Measurements from ENCODE around the gene KLHL2. TPM values are rescaled to one million over a fixed set of nuclear protein-coding genes. Genes with fewer than 3 reads are reported as not detected.

The KLHL2 gene
- total and polyA plus RNA-seq, 2 of the 13 experiments (the other 11 are each of a cell fraction or from before 2014, with no cell fraction given), result 9.2 to 17.6 TPM

GRCh38 chr4:165324918-165325304 lies 117.5 kb downstream of the KLHL2 start:
- H3K9me3 ChIP-seq (ENCODE audit: low read length), result no peaks in the 10 kb centered on the region
- POLR2A ChIA-PET, result interaction anchor here (1.0 kb wide), 1 partner anchor 12 kb away, joined by 3 read pairs; no protein-coding TSS in a partner anchor
- no peak overlapping the region for H3K9ac ChIP-seq (ENCODE audit: insufficient read depth, low read depth, low read length)
- ATAC-seq, result no peak
- H2AFZ ChIP-seq (ENCODE audit: low read length), result no peak overlapping the region
- peaks cover 32% of the 10 kb centered on the region for H3K79me2 ChIP-seq (ENCODE audit: insufficient read depth, low read length)
- DNase-seq (ENCODE audit: low spot score), result no peak
- CTCF ChIA-PET (ENCODE audit: low intra/inter-chr PET ratio, low total read pairs), result no interaction called here
- no peaks in the 10 kb centered on the region for H3K36me3 ChIP-seq (replicated peaks in 1 of 2; ENCODE audit: control insufficient read depth in 1 of 2, insufficient read depth in 2 of 2, low read length in 2 of 2)
- TF ChIP-seq MAFF (IDR thresholded peaks at IDR 0.05; ENCODE audit: low read depth, low read length) (peak; percentile 74), ZNF138 (CRISPR knock-in tag; IDR thresholded peaks at IDR 0.05; ENCODE audit: low read depth) (no peak), MAFK (conservative IDR thresholded peaks at IDR 0.05 in 1 of 2, IDR thresholded peaks at IDR 0.05 in 1 of 2; ENCODE audit: low read length in 2 of 2) (peak; percentile 67 to 85; a peak in 3 of 4 replicates)
- TF ChIP-seq, protein P1, sequence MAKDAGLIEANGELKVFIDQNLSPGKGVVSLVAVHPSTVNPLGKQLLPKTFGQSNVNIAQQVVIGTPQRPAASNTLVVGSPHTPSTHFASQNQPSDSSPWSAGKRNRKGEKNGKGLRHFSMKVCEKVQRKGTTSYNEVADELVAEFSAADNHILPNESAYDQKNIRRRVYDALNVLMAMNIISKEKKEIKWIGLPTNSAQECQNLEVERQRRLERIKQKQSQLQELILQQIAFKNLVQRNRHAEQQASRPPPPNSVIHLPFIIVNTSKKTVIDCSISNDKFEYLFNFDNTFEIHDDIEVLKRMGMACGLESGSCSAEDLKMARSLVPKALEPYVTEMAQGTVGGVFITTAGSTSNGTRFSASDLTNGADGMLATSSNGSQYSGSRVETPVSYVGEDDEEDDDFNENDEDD (CRISPR knock-in tag; IDR thresholded peaks at IDR 0.05; ENCODE audit: borderline replicate concordance), result no peak
- intact Hi-C loops (cut with micrococcal nuclease; ENCODE audit: unreplicated experiment) (loop anchor here (5.0 kb wide), 3 partner anchors 68 to 213 kb away; partner anchors contain the start of gene TMEM192), in situ Hi-C loops (cut with HindIII; ENCODE audit: extremely low pct_ligation_motif_present, low pct_unique_long_range_greater_than_20kb) (loop anchor here (5.0 kb wide), 1 partner anchor 118 kb away; the partner anchor contains the start of gene KLHL2)
- FAIRE-seq, result no peak
- BruUV-seq (replicated peaks), result no TSS peak
- 95% methylated on average over 3 of the region's 3 CpGs for WGBS (ENCODE audit: low lambda C conversion rate)
- peaks cover 0 to 5% of the 10 kb centered on the region in 2 experiments; a peak in 1 of 5 replicates for H3K27me3 ChIP-seq (ENCODE audit: control insufficient read depth in 1 of 2, insufficient read depth in 2 of 2, low read length in 2 of 2)
- no peak overlapping the region for H3K4me2 ChIP-seq (ENCODE audit: low read depth, low read length)
- H4K20me1 ChIP-seq (ENCODE audit: insufficient read depth, low read length), result peaks cover 13% of the 10 kb centered on the region
- H3K4me3 ChIP-seq (replicated peaks in 1 of 3; ENCODE audit: insufficient read depth in 1 of 3, low read depth in 2 of 3, low read length in 3 of 3), result no peak overlapping the region
- H3K4me1 ChIP-seq (ENCODE audit: insufficient read depth, low read length), result peaks cover 15% of the 10 kb centered on the region
- H3K27ac ChIP-seq (ENCODE audit: extremely low read length, insufficient read depth, low read length), result no peak overlapping the region

- 14% methylated on average over 8 of the region's 8 CpGs for WGBS (ENCODE audit: low lambda C conversion rate)
- Histone ChIP-seq H3K9me3 (ENCODE audit: low read length) (no peaks in the 10 kb centered on the region), H3K4me3 (replicated peaks in 1 of 3; ENCODE audit: insufficient read depth in 1 of 3, low read depth in 2 of 3, low read length in 3 of 3) (peak overlapping the region; percentile 73 to 96 (median 87)), H4K20me1 (ENCODE audit: insufficient read depth, low read length) (peaks cover 23% of the 10 kb centered on the region), H3K4me2 (ENCODE audit: low read depth, low read length) (peak overlapping the region; percentile 91), H3K9ac (ENCODE audit: insufficient read depth, low read depth, low read length) (peak overlapping the region; percentile 90), H3K27ac (ENCODE audit: extremely low read length, insufficient read depth, low read length) (peak overlapping the region; percentile 94), H3K4me1 (ENCODE audit: insufficient read depth, low read length) (peaks cover 22% of the 10 kb centered on the region), H2AFZ (ENCODE audit: low read length) (no peak overlapping the region), H3K36me3 (replicated peaks in 1 of 2; ENCODE audit: control insufficient read depth in 1 of 2, insufficient read depth in 2 of 2, low read length in 2 of 2) (peaks cover 0 to 6% of the 10 kb centered on the region in 2 experiments; a peak in 1 of 5 replicates), H3K27me3 (ENCODE audit: control insufficient read depth in 1 of 2, insufficient read depth in 2 of 2, low read length in 2 of 2) (peaks cover 0 to 5% of the 10 kb centered on the region in 2 experiments; a peak in 1 of 5 replicates), H3K79me2 (ENCODE audit: insufficient read depth, low read length) (peaks cover 42% of the 10 kb centered on the region)
- ChIA-PET CTCF (ENCODE audit: low intra/inter-chr PET ratio, low total read pairs) (no interaction called here), POLR2A (interaction anchor here (1.0 to 1.9 kb wide), 3 partner anchors 11 to 213 kb away, joined by 3 to 13 read pairs (median 3); partner anchors contain the start of gene TMEM192)
- in situ Hi-C loops (cut with HindIII; ENCODE audit: extremely low pct_ligation_motif_present, low pct_unique_long_range_greater_than_20kb), result loop anchor here (5.0 kb wide), 1 partner anchor 119 kb away; the partner anchor contains the start of gene KLHL2
- DNase-seq (ENCODE audit: low spot score) (peak; percentile 49), FAIRE-seq (peak; percentile 66), ATAC-seq (no peak)
- intact Hi-C loops (cut with micrococcal nuclease; ENCODE audit: unreplicated experiment), result loop anchor here (2.0 to 5.0 kb wide), 5 partner anchors 53 to 214 kb away; partner anchors contain the start of genes CPE, KLHL2 and TMEM192
- BruUV-seq (replicated peaks), result no TSS peak
- TF ChIP-seq ZNF782 (CRISPR knock-in tag; IDR thresholded peaks at IDR 0.05; ENCODE audit: borderline replicate concordance) (no peak), MTF1 (CRISPR knock-in tag; IDR thresholded peaks at IDR 0.05) (no peak), ARID2 (CRISPR knock-in tag; IDR thresholded peaks at IDR 0.05; ENCODE audit: borderline replicate concordance) (no peak), ZNF605 (CRISPR knock-in tag; IDR thresholded peaks at IDR 0.05) (0 out of 2 replicates have a peak, but pooled peaks have one; percentile 36), MAFG (CRISPR knock-in tag; IDR thresholded peaks at IDR 0.05) (peak; percentile 93), TOE1 (CRISPR knock-in tag; IDR thresholded peaks at IDR 0.05) (no peak), KDM4B (CRISPR knock-in tag; IDR thresholded peaks at IDR 0.05) (no peak), ZBTB25 (CRISPR knock-in tag; IDR thresholded peaks at IDR 0.05) (no peak), PHF5A (CRISPR knock-in tag; IDR thresholded peaks at IDR 0.05; ENCODE audit: low read depth, unreplicated experiment) (no peak), CEBPB (IDR thresholded peaks at IDR 0.05; ENCODE audit: borderline replicate concordance, low read depth, low read length) (peak; percentile 36; the same call in 1 of the 2 replicates), RBM39 (IDR thresholded peaks at IDR 0.05; ENCODE audit: low read depth, low read length, poor library complexity, severe bottlenecking) (no peak)
Measured at GRCh38 chr4:165325732-165326512, 118.6 kb downstream of the KLHL2 start.
